HG03565 (cell line): ENCODE measurements around the gene TLR8.
A peak's percentile ranks its signal among the peaks of the same experiment; 100 is the strongest.

ENCODE experiments used
- ATAC-seq: cut with Tn5 transposase; IDR thresholded peaks from one replicate; pipeline ENCODE4 v1.9.1; 2021; ENCODE audit warnings: mild to moderate bottlenecking, moderate library complexity; ENCODE audit not compliant: unreplicated experiment

TLR8 gene

DNA sequence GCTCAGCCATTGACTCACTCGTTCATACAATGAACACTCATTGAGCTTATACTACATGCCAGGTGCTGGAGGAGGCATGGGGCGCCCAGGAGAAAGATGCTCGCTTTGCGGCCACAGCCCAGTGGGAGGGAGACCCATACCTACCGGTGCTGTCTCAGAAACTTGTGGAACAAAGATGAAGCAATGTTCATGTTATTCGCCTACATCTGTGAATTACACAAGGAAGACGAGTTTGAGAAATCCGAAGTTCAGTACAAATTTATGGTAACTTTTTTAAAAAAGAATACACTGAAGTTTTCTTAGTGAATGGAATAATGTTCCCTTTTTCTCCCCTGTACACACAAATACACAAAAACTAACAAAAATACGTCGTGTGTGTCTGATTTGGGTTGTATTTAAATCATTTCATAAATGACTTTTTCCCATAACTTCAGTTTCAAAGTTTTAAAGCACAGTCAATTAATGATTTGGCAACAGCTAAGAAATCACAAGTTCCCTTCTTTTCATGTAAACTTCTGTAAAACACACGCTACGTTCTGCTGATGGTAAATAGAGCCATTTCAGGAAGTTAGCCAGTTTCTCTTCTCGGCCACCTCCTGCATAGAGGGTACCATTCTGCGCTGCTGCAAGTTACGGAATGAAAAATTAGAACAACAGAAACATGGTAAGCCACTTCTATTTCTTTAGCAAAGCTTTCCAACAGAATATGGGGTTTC is at the start of gene TLR8:
TSS of gene TLR8 (plus strand) at position 575 of the 716 bp plus-strand sequence. CDS start at position 662, 87 bp downstream.
- no peak for ATAC-seq

DNA sequence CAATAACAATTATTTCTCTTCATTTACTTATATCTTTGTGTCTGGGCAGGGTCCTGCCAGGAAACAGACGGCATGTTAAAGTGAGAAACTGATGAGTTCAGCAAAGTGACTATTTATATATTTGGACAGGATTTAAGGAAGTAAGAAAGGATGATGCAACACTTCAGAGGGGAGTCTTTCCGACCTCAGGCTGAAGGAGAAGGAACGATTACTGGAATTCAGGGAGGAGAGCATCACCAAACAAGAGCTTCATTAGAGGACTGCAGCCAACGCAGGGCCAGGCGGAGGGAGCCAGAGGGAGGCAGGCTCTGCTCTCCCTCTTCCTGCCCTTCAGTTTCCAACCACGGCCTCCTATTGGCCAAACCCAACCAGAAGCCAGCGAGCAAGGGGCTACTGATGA is 41.1 kb upstream of the TLR8 start:
- no peak for ATAC-seq

DNA sequence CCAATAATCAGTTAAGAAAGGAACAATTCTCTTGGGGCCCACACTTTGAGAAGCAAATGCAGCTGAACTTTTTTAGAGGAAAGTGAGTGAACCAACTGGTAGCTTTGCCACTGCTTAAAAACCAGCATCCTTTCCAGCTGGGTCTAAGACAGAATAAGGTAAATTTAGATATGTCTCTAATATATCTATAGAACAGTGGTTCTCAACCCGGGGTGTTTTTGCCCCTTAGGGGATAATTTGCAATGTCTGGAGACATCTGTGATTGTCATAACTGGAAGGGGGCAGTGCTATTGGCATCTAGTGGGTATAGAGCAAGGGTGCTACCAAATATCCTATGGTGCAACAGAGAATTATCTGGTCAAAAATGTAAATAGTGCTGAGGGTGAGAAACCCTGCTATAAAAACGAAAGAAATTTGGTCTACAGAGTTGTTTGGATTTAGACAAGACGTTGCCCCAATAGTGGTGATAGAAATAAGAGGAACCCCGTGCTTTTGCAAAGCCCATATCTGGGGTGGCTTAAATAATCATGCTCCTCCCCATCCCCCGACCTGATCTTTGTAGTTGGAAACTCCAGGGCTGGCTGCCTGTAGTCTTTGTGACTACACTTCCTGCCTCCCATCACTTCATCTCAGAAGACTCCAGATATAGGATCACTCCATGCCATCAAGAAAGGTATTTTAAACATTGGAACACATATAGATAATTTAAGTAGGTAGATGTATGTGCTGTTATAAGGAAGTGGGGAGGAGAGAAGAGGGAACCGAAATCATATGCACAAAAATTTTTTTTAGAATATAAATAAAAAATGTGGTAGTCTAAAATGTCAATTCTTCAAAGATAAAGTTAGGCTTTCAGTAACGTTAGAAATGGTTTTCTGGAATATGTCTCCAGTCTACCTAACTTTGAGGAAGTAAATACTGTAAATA is 39.7 kb upstream of the TLR8 start, which contains the start of gene TLR7:
TSS of gene TLR7 (plus strand) at position 622 of the 927 bp plus-strand sequence. CDS start 507 bp downstream, outside the sequence.
- no peak for ATAC-seq

DNA sequence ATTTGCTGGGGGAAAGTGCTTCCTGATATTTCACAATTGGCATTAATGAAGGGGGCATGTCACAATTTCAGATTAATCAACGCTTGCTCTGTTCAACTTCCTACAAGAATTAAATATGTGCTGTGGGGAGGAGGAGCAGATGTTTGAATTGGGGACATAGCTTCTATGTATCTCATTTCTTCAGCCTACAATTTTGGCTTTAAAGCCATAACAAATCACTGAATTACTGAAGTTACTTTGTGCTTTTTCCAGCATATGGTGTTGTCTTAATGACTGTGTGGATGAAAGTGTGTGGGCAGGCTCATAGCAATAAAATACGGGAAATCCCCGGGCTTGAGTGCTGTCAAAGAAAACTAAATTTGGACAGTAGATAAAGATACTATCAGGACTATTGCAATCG is 38.7 kb upstream of the TLR8 start:
- ATAC-seq: no peak

DNA sequence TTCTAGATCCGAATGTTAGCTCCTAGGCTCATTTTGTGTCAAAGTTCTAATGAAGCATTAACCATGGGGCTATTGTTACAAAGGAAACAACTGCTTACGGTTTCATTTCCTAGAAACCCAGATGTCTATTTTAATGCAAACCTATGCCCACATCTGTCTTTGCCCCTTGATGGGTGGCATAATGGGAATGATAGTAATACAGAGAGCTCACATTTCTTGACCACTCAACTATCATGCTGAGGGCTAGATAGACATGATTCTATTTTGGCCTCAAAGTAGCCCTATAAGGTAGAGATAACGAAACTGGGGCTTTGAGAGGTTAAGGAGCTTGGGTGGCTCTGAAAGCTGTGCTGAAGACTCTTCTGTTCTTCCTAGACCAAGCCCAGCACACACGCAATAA is 37.7 kb upstream of the TLR8 start:
- ATAC-seq: peak; percentile 68

DNA sequence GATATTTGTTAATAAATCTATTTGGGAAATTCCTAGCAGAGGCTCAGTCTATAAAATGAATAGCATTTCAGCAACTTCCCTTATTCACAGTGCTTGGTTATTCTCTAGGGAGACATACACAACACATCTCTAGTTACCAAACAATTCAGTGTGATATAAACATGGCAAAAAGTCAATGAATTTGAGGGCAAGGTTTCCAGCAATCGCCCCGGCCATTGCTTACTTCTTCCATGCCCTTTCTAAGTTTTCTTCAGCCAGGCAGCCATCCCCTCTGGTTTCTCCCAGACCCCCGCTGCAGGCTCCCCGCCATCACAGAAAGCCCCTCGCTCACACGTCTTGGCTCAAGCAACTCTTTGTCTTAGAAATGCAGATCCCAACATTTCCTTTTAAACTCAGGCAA is 35.2 kb upstream of the TLR8 start:
- ATAC-seq: no peak

DNA sequence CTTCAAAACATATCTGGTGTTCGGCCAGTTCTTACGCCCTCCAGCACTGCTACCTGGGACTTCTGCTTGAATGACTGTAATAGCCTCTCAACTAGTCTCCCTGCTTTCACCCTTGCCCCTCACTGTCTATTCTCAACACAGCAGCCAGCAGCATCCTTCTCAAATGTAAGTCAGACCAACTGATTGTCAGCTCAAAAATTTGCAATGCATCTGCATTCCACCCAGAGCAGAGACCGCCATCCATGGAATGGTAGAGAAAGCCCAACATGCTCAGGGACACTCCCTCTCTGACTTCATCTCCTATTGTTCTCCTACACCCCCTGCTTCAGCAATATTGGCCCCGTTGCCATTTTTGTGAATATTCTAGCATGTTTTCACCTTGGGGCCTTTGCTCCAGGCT is 33.7 kb upstream of the TLR8 start:
- ATAC-seq: no peak

DNA sequence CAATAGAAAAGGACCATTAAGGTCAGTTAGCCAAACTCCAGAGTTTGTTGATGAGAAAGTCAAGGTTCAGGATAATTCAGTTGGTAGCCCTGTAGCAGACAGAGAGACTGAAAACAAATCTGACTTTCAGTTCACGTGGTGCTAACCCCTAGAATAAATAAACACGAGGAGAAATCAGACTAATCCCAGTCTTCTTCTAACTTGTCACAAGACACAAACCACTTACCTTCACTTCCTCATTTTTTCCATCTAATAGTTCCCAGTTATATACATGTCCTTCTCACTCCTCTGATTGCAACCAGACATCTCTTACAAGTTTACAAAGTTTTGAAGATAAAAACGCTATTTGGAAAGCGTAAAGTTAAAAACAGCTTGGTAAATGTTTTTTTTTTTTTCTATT is 31.8 kb upstream of the TLR8 start:
- ATAC-seq: no peak

DNA sequence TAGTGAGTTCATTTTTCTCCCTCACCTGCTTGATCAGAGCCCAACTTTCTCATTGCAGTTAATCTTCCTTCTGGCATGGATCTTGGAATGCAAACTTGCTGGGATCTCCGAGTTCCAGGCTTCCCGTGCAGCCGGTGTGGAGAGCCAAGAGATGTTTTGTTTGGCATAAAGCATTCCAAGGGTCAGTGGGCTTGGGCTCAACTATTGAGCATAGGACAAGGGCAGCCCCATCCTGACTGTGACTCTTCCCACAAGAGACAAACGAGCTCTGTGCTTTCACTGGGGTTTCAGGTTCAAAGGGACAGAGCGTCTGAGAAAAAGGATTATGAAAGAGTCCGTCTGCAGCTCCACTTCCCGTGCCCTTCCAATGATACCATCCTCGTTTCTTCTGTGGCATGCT is 29.0 kb upstream of the TLR8 start:
- ATAC-seq: no peak

DNA sequence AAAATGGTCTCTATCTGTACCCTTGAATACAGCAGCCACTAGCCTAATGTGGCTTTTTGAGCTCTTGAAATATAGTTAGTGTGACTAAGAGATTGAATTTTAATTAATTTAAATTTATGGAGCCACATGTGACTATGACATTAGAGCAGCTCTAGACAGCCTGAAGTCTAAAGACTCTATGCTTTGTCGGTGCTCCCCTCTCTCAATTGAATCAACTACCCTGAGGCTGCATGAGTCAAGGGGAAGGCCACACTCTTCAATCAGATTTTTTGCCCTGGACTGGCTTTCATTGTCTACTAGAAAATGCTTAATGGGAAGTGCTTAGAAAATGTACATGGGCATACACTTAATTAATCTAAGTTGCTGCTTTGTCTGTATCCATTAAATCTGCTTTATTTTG is 27.9 kb upstream of the TLR8 start:
- ATAC-seq: no peak

DNA sequence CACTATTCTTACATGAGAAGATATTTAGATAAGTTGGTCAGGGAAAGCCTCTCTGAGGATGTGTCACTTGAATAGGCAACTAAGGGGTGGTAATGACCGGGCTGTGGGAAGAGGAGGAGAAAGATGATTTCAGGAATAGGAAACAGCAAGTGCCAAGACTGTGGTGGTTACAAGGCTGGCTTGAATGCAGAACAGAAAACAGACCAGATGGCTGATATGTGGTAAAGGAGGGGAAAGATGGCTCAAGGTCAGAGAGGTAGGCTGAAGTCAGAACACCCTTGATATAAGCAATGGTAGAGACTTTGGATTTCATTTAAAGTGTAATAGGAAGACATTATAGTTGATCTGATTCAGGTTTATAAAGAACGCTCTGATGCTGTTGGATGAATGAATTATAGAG is 24.5 kb upstream of the TLR8 start:
- ATAC-seq: no peak

DNA sequence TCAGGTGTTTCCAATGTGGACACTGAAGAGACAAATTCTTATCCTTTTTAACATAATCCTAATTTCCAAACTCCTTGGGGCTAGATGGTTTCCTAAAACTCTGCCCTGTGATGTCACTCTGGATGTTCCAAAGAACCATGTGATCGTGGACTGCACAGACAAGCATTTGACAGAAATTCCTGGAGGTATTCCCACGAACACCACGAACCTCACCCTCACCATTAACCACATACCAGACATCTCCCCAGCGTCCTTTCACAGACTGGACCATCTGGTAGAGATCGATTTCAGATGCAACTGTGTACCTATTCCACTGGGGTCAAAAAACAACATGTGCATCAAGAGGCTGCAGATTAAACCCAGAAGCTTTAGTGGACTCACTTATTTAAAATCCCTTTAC is 20.9 kb upstream of the TLR8 start:
- no peak for ATAC-seq

DNA sequence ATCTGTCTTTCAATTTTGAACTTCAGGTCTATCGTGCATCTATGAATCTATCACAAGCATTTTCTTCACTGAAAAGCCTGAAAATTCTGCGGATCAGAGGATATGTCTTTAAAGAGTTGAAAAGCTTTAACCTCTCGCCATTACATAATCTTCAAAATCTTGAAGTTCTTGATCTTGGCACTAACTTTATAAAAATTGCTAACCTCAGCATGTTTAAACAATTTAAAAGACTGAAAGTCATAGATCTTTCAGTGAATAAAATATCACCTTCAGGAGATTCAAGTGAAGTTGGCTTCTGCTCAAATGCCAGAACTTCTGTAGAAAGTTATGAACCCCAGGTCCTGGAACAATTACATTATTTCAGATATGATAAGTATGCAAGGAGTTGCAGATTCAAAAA is 19.9 kb upstream of the TLR8 start:
- ATAC-seq: no peak

DNA sequence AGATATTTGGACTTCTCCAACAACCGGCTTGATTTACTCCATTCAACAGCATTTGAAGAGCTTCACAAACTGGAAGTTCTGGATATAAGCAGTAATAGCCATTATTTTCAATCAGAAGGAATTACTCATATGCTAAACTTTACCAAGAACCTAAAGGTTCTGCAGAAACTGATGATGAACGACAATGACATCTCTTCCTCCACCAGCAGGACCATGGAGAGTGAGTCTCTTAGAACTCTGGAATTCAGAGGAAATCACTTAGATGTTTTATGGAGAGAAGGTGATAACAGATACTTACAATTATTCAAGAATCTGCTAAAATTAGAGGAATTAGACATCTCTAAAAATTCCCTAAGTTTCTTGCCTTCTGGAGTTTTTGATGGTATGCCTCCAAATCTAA is 19.3 kb upstream of the TLR8 start:
- ATAC-seq: no peak

DNA sequence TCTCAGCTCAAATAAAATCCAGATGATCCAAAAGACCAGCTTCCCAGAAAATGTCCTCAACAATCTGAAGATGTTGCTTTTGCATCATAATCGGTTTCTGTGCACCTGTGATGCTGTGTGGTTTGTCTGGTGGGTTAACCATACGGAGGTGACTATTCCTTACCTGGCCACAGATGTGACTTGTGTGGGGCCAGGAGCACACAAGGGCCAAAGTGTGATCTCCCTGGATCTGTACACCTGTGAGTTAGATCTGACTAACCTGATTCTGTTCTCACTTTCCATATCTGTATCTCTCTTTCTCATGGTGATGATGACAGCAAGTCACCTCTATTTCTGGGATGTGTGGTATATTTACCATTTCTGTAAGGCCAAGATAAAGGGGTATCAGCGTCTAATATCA is 18.7 kb upstream of the TLR8 start:
- ATAC-seq: no peak

DNA sequence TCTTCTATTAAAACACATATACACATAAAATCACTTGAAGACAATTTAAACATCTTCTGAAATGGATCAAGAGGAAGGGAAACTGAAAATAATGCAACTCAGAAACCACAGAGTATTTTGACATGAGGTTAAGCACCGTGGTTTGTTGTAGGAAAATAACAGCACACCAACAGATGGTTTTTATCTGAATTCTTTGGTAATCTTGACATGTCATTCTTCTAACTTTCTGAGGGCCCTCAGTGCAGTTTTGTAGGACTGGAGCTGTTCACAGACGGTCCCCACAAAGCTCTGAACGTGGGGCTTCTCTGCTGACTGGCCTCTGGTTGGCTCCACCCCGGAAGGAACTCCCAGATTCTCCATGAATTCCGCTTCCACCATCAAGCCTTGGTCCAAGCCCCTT is 16.0 kb upstream of the TLR8 start:
- peak; percentile 66 for ATAC-seq

DNA sequence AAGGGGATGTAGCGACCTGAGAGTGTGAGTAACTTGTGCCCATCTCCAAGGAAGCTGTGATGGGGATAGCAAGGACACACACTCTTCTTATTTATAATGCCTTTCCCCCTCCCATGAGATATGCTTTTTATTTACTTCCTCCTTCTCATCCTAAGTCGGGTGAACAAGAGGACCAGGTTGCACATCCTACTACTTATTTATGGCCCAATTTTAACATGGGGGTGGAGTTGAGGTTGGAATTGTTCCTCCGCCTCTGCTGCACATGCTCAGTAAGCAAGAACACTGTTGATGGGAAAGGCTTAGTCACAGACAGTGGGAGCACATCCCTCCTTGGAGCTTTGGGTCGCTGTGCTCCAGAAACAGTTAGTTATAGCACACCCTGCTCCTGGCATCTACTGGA is 15.2 kb upstream of the TLR8 start:
- no peak for ATAC-seq

DNA sequence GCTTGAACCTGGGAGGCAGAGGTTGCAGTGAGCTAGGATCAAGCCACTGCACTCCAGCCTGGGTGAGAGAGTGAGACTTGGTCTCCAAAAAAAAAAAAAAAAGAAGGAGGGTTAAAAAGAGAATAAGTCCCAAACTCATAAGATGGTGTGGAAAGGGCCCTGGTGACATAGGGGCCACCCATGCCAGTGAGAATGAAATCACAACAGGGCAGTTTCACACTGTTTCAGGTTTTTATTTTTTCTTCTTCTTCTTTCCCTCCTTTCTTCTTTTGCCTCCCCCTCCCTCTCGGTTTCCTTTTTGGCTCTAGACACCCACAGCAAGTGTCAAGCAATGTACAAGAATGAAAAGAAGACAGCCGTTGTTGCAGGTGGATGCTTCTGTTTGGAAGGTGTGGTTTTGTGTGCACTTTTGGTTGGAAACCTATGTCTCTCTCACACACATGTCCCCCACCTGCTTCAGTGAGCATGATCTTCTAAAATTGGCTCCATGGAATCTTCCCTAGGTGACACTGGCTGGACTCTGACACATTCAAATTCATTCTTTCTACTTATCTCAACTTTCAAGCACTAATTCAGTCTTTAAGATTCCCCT is 14.4 kb upstream of the TLR8 start:
- no peak for ATAC-seq

DNA sequence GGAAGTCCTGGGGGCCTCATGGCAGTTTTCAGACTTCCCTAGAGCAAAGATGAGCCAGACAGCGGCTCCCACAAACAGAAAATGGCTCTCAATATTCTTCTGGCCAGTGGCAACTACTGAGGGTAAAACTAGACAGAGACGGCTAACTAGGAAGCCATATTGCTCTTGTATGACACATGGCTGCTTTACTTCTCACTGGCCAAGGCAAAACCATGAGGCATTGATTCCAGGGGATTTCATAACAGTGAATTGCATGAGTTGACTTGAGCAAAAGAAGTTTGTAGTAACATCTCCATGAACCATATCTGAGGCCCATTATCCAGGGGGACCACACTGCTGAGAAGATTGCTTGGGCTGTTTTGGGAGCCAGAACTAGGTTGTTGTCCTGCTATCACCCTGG is 13.7 kb upstream of the TLR8 start:
- no peak for ATAC-seq

DNA sequence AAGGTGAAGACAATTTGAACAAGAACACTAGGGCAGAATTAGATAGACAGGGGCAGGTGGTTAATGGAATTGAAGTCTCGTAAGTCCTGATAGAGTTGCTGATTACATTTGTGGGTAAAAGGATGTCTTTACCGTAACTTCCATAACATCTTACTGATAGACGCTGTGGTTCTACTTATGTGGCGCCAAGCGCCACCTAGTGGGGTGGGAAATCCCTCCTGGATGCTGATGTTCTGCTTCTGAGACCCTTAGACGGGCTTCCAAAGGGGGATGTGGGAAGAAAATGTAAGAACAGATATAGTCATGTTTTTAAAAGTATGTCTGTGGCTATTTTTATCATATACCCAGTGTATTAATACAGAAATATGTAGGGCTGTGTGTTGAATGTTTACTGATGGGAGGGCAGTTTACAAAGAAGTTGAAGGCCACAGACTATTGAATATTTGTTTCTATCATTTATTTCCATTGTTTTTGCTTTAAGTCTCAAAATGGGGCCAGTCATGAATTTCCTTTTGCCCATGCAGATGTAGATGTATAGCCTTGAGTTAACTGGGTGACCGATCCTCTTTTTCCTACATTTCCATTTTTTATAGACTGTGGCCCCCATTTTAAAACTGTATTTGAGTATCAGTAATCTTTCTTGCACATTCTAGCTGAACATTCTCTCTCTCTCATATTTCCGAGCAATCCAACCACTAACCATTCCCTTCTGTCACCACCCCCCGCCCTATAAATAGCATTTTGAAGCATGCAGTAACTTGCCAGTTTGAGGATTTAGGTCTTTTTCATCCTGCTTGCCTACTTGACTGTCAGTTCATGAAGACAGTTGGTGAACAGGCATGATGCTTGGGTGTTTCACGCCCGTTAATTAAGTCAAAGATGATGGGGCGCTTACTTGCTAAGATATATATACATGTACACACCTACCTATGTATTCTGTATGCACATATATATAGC is 12.1 kb upstream of the TLR8 start:
- ATAC-seq: no peak

DNA sequence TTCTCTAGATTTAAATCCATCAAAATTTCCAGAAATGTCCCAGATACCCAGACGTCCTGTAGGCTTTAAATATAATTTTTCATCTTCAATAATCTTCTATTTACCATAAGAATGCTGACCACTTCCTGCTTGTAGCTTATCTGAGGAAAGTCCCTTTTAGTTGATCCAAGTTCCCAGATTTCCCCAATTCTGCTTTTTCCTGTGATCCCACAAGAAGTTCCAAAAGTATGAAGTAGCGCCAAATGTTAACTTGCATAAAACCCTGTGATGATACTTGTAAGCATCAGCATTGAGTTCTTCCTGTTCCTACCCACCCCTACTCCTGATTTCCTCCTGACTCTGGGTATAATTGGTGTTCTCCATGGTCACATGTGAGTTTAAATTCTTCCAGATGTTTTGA is 10.6 kb upstream of the TLR8 start:
- ATAC-seq: no peak
